Gastroesophageal sphincter (tissue), 4 donors: ENCODE data around the gene ATG2B. TPM values are rescaled to one million over a fixed set of nuclear protein-coding genes. Genes with fewer than 3 reads are reported as not detected.

Experiments
- ATAC-seq: fragments of 150-250 bp; one replicate; pipeline ENCODE4 v1.9.1; 2016; ENCODE audit warnings: mild to moderate bottlenecking, moderate library complexity
- H3K27ac ChIP-seq, 4 donors: fragments of 200-600 bp; sonication (generic) in 3 of 4; 1 replicate in 3 of 4; 2 replicates in 1 of 4; pipeline ENCODE4 v1.5.1; 2016 to 2019
- H3K27me3 ChIP-seq: fragments of 200-600 bp; sonication (generic); one replicate; pipeline ENCODE4 v1.5.1; 2019
- H3K36me3 ChIP-seq, 2 donors: fragments of 200-600 bp; sonication (generic); one replicate each; pipeline ENCODE4 v1.5.1; 2019; ENCODE audit warnings: control low read depth in 1 of 2
- H3K4me1 ChIP-seq, 3 donors: fragments of 200-600 bp; sonication (generic); 1 replicate in 2 of 3; 2 replicates in 1 of 3; pipeline ENCODE4 v1.5.1; 2016 to 2019; ENCODE audit warnings: control low read depth in 2 of 3
- H3K4me3 ChIP-seq, 2 donors: fragments of 200-600 bp; sonication (generic); one replicate each; pipeline ENCODE4 v1.5.1; 2019; ENCODE audit warnings: mild to moderate bottlenecking in 1 of 2, moderate library complexity in 1 of 2
- H3K9me3 ChIP-seq, 3 donors: fragments of 200-600 bp; sonication (generic); one replicate each; pipeline ENCODE4 v1.5.1; 2017 to 2019; ENCODE audit warnings: control low read depth in 2 of 3
- CTCF ChIP-seq, 4 experiments: fragments of 200-600 bp in 2 of 4; fragments of 450-650 bp in 2 of 4; sonication (generic) in 1 of 4; IDR thresholded peaks; one replicate each; pipeline ENCODE4 v1.5.1; 2017 to 2019; ENCODE audit warnings: antibody characterized with exemption in 4 of 4, mild to moderate bottlenecking in 2 of 4, moderate library complexity in 2 of 4
- EP300 ChIP-seq: sonication (generic); formaldehyde crosslinking; IDR thresholded peaks from one replicate; pipeline ENCODE4 v1.6.1; 2017; ENCODE audit warnings: antibody characterized with exemption, mild to moderate bottlenecking
- POLR2A ChIP-seq, 2 donors: fragments of 450-650 bp; IDR thresholded peaks; one replicate each; pipeline ENCODE4 v1.6.1; 2017; ENCODE audit warnings: antibody characterized with exemption in 2 of 2, mild to moderate bottlenecking in 2 of 2, moderate library complexity in 1 of 2
- POLR2AphosphoS5 ChIP-seq: sonication (generic); formaldehyde crosslinking; IDR thresholded peaks from one replicate; pipeline ENCODE4 v1.6.1; 2017; ENCODE audit warnings: antibody characterized with exemption
- WGBS, 2 donors: methylation state at CpG; one replicate each; pipeline ENCODE4 v1.1.5; 2018; ENCODE audit warnings: low coverage in 1 of 2; 5-methylcytosine and 5-hydroxymethylcytosine counted together
- total RNA-seq, 4 donors: library from RNA; depleted of rRNA; stranded (reverse); fragments of >200 nt; gene quantifications; one replicate each; pipeline ENCODE4 v1.1.0, GENCODE V29; 2016

ATG2B gene
- total RNA-seq, 4 donors from 2014 or later: 18.9 to 40.5 (median 25.8) TPM

- WGBS, 2 donors: 65 to 94% methylated on average over 10 to 15 of the region's 22 CpGs
- ATAC-seq: peak; percentile 91
- no peaks in the 10 kb centered on the region for H3K27me3 ChIP-seq
- H3K36me3 ChIP-seq: no peaks in the 10 kb centered on the region
- peaks cover 0 to 16% (median 0%) of the 10 kb centered on the region in 3 donors for H3K9me3 ChIP-seq
- H3K4me3 ChIP-seq: no peak overlapping the region
- H3K4me1 ChIP-seq: peaks cover 0 to 22% (median 7%) of the 10 kb centered on the region in 3 donors
- peak overlapping the region in 3 of 4 donors; percentile 48 to 65 (median 63) for H3K27ac ChIP-seq
- TF ChIP-seq POLR2AphosphoS5 (peak; percentile 80), CTCF (IDR thresholded peaks at IDR 0.05) (no peak)
Observed at GRCh38 chr14:96268431-96269358, 94.4 kb downstream of the ATG2B start.

GRCh38 chr14:96267916-96268315 lies 95.2 kb downstream of the ATG2B start:
- TF ChIP-seq CTCF (IDR thresholded peaks at IDR 0.05) (no peak), POLR2A (IDR thresholded peaks at IDR 0.05) (no peak), POLR2AphosphoS5 (no peak), EP300 (no peak)
- Histone ChIP-seq H3K9me3 (peaks cover 0 to 16% (median 0%) of the 10 kb centered on the region in 3 donors), H3K36me3 (no peaks in the 10 kb centered on the region), H3K4me1 (peaks cover 0 to 22% (median 7%) of the 10 kb centered on the region in 3 donors), H3K27ac (peak overlapping the region in 1 of 4 donors; percentile 16), H3K27me3 (no peaks in the 10 kb centered on the region), H3K4me3 (no peak overlapping the region)
- no peak for ATAC-seq
- 87 to 100% methylated on average over 2 to 3 of the region's 5 CpGs for WGBS, 2 donors

- ATAC-seq: no peak
- Histone ChIP-seq H3K4me3 (no peak overlapping the region), H3K27ac (no peak overlapping the region), H3K9me3 (peaks cover 0 to 14% (median 0%) of the 10 kb centered on the region in 3 donors), H3K4me1 (peaks cover 0 to 22% (median 7%) of the 10 kb centered on the region in 3 donors), H3K36me3 (no peaks in the 10 kb centered on the region), H3K27me3 (no peaks in the 10 kb centered on the region)
- TF ChIP-seq POLR2A (IDR thresholded peaks at IDR 0.05) (no peak), EP300 (no peak), CTCF (IDR thresholded peaks at IDR 0.05) (no peak), POLR2AphosphoS5 (no peak)
- WGBS, 2 donors: 33 to 43% methylated on average over 1 to 3 of the region's 3 CpGs
Observed at GRCh38 chr14:96267336-96267735, 95.8 kb downstream of the ATG2B start.

- peaks cover 0 to 25% (median 7%) of the 10 kb centered on the region in 3 donors for H3K4me1 ChIP-seq
- no peaks in the 10 kb centered on the region for H3K27me3 ChIP-seq
- 58% methylated on average over 12 to 13 of the region's 16 CpGs for WGBS, 2 donors
- H3K9me3 ChIP-seq: no peaks in the 10 kb centered on the region
- no peak for ATAC-seq
- no peaks in the 10 kb centered on the region for H3K36me3 ChIP-seq
- TF ChIP-seq CTCF (IDR thresholded peaks at IDR 0.05) (no peak), EP300 (no peak), POLR2AphosphoS5 (no peak), POLR2A (IDR thresholded peaks at IDR 0.05) (no peak)
- no peak overlapping the region for H3K27ac ChIP-seq
- H3K4me3 ChIP-seq: no peak overlapping the region
Observed at GRCh38 chr14:96265383-96266095, 97.6 kb downstream of the ATG2B start.
